SU-DHL-6 (cell line): ENCODE measurements around the gene BMP6.

Experiments
- EZH2phosphoT487 ChIP-seq: fragments of 200-600 bp; sonication (generic), shearing (Covaris generic); conservative IDR thresholded peaks from 2 replicates; pipeline ENCODE4 v1.6.1; 2018; ENCODE audit warnings: mild to moderate bottlenecking, antibody characterized with exemption, low read length, moderate library complexity, mixed read lengths
- TF ChIP-seq, protein P1 (sequence below): fragments of 200-600 bp; sonication (generic); IDR thresholded peaks from one replicate; pipeline ENCODE4 v1.5.1; 2017; ENCODE audit warnings: antibody characterized with exemption, mild to moderate bottlenecking, low read length, moderate library complexity; ENCODE audit not compliant: insufficient read depth, poor library complexity, severe bottlenecking

DNA sequence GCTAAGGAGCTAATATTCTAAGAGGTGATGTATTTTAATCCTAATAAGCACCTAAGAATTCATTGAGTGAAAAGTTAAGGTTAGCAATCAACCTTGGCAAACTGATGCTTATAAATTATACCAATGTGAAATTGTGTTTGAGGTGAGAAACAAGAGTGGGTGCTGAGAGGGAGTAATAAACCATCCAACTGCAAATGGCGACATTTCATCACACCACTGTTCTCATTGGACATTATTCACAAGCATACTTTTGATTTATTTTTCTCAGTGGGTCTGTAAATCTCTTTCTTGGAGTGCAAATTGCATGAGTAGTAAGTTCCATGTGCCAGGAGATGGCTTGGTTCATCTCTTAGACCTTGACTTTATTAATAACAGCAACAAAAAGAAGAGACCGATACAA is 71.5 kb downstream of the BMP6 start:
- TF ChIP-seq, protein P1, sequence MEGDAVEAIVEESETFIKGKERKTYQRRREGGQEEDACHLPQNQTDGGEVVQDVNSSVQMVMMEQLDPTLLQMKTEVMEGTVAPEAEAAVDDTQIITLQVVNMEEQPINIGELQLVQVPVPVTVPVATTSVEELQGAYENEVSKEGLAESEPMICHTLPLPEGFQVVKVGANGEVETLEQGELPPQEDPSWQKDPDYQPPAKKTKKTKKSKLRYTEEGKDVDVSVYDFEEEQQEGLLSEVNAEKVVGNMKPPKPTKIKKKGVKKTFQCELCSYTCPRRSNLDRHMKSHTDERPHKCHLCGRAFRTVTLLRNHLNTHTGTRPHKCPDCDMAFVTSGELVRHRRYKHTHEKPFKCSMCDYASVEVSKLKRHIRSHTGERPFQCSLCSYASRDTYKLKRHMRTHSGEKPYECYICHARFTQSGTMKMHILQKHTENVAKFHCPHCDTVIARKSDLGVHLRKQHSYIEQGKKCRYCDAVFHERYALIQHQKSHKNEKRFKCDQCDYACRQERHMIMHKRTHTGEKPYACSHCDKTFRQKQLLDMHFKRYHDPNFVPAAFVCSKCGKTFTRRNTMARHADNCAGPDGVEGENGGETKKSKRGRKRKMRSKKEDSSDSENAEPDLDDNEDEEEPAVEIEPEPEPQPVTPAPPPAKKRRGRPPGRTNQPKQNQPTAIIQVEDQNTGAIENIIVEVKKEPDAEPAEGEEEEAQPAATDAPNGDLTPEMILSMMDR = no peak
- no peak for TF ChIP-seq EZH2phosphoT487
